ENCODE results near the gene NPFFR2. TPM values are rescaled to one million over a fixed set of nuclear protein-coding genes. Genes with fewer than 3 reads are reported as not detected.

Gene NPFFR2
- total RNA-seq, 4 donors from 2014 or later = not detected

DNA sequence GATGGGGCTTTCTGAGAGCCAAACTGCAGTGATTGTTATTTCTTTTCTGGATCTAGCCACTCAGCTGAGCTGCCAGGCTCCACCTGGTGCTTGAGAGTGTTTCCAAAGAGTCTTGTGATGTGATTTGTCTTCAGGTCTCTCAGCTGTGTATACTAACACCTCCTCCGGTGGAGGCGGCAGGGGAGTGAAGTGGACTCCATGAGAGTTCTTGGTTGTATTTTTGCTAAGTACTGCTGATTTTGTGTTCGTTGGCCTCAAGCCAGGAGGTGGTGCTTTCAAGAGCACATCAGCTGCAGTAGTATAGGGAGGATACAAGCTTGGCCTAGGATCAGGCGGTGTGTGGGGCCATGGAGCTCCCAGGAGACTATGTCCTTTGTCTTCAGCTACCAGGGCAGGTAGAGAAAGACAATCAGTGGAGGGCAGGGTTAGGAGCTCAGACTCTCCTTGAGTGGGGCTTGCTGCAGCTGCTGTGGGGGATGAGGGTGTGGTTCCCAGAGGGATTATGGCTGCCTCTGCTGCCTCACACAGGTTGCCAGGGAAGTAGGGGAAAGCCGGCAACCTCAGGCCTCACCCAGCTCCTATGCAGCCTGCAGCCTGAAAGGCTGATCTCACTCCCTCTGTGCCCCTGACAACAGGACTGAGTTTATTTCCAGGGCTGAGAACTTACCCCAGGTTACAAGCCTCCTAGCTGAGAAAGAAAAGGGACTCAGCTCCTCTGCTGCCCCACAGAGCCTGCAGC is 62.4 kb downstream of the NPFFR2 start:
- Histone ChIP-seq H3K4me1 (no peaks in the 10 kb centered on the region), H3K9me3 (no peaks in the 10 kb centered on the region), H3K4me3 (no peak overlapping the region), H3K27ac (no peak overlapping the region), H3K27me3 (no peaks in the 10 kb centered on the region), H3K36me3 (no peaks in the 10 kb centered on the region)
- 89% methylated on average over 4 of the region's 5 CpGs for WGBS
- TF ChIP-seq, protein P1, sequence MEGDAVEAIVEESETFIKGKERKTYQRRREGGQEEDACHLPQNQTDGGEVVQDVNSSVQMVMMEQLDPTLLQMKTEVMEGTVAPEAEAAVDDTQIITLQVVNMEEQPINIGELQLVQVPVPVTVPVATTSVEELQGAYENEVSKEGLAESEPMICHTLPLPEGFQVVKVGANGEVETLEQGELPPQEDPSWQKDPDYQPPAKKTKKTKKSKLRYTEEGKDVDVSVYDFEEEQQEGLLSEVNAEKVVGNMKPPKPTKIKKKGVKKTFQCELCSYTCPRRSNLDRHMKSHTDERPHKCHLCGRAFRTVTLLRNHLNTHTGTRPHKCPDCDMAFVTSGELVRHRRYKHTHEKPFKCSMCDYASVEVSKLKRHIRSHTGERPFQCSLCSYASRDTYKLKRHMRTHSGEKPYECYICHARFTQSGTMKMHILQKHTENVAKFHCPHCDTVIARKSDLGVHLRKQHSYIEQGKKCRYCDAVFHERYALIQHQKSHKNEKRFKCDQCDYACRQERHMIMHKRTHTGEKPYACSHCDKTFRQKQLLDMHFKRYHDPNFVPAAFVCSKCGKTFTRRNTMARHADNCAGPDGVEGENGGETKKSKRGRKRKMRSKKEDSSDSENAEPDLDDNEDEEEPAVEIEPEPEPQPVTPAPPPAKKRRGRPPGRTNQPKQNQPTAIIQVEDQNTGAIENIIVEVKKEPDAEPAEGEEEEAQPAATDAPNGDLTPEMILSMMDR (IDR thresholded peaks at IDR 0.05) = no peak
- TF ChIP-seq EP300 (IDR thresholded peaks at IDR 0.05) = no peak
- TF ChIP-seq POLR2AphosphoS5 (IDR thresholded peaks at IDR 0.05) = no peak
- no peak for TF ChIP-seq POLR2A (IDR thresholded peaks at IDR 0.05)
- DNase-seq (ENCODE audit: low spot score in 2 of 2) = no peak

DNA sequence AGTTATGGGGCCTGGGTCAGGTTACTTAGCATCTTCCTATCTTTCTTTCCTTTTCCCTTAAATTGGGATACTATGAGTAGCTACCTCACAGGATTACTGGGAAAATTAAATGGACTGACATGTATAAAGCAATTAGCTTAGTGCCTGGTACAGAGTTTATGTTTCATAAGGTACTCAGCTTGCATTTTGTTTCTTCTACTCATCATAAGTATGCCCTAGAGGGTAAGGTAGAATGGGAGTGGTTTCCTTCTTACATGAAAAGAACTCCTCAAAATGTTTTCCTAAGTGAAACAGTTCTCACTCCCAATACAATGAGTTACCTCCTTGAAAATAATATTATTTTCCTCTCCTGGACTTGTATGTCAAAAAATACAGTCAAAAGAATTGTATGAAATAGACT is 75.7 kb downstream of the NPFFR2 start:
- no peak for DNase-seq (ENCODE audit: low spot score in 2 of 2)
- TF ChIP-seq POLR2A (IDR thresholded peaks at IDR 0.05) (no peak), POLR2AphosphoS5 (IDR thresholded peaks at IDR 0.05) (no peak), EP300 (IDR thresholded peaks at IDR 0.05) (no peak)
- TF ChIP-seq, protein P1 (IDR thresholded peaks at IDR 0.05) = no peak

DNA sequence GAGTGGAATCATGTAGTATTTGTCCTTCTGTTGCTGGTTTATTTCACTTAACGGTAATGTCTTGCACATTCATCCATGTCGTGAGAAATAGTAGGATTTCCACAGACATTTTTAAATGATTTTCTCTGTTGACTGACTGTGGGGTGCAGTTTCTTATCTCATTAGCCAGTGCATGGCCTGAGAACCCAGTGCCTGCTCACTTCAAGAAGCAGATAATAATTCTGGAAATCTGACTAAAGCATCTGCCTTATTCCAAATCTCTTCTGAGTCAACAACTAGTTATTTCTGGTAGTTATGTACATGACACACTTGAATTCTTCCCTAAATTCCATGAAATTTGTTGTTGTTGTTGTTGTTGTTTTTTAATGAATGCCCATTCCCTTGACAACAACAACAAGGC is 77.6 kb downstream of the NPFFR2 start:
- H3K36me3 ChIP-seq = no peaks in the 10 kb centered on the region
- H3K9me3 ChIP-seq = no peaks in the 10 kb centered on the region
- TF ChIP-seq, protein P1 (IDR thresholded peaks at IDR 0.05) = no peak
- TF ChIP-seq POLR2A (IDR thresholded peaks at IDR 0.05) = no peak
- no peak for TF ChIP-seq POLR2AphosphoS5 (IDR thresholded peaks at IDR 0.05)
- TF ChIP-seq EP300 (IDR thresholded peaks at IDR 0.05) = no peak
- H3K4me1 ChIP-seq = no peaks in the 10 kb centered on the region
- DNase-seq (ENCODE audit: low spot score in 2 of 2) = no peak
- 92% methylated on average over 2 of the region's 2 CpGs for WGBS
- H3K27me3 ChIP-seq = no peaks in the 10 kb centered on the region
- no peak overlapping the region for H3K27ac ChIP-seq
- H3K4me3 ChIP-seq = no peak overlapping the region

More for the DNA sequence above, 75.7 kb downstream of the NPFFR2 start:
- Histone ChIP-seq H3K36me3 (no peaks in the 10 kb centered on the region), H3K27me3 (no peaks in the 10 kb centered on the region), H3K4me3 (no peak overlapping the region), H3K4me1 (no peaks in the 10 kb centered on the region), H3K9me3 (no peaks in the 10 kb centered on the region), H3K27ac (no peak overlapping the region)

DNA sequence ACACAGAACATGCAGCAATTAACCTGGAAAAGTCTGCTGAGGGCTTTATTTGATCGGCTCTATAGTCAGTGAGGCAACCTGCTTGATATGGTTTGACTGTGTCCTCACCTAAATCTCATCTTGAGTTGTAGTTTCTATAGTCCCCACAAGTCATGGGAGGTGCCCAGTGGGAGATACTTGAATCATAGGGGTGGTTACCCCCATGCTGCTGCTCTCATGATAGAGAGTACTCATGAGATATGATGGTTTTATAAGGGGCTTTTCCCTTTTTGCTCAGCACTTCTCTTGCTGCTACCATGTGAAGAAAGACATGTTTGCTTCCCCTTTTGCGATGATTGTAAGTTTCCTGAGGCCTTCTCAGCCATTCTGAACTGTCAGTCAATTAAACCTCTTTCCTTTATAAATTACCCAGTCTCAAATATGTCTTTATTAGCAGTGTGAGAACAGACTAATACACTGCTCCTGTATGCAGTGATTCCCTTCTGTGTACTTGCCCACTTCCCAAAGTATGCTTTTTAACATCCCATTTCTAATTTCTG is 78.2 kb downstream of the NPFFR2 start:
- TF ChIP-seq EP300 (IDR thresholded peaks at IDR 0.05) = no peak
- TF ChIP-seq POLR2A (IDR thresholded peaks at IDR 0.05) = no peak
- TF ChIP-seq, protein P1 (IDR thresholded peaks at IDR 0.05) = no peak
- no peak for TF ChIP-seq POLR2AphosphoS5 (IDR thresholded peaks at IDR 0.05)
- Histone ChIP-seq H3K4me3 (no peak overlapping the region), H3K36me3 (no peaks in the 10 kb centered on the region), H3K27me3 (no peaks in the 10 kb centered on the region), H3K9me3 (no peaks in the 10 kb centered on the region), H3K27ac (no peak overlapping the region), H3K4me1 (no peaks in the 10 kb centered on the region)
- 86% methylated on average over 2 of the region's 2 CpGs for WGBS
- no peak for DNase-seq (ENCODE audit: low spot score in 2 of 2)

DNA sequence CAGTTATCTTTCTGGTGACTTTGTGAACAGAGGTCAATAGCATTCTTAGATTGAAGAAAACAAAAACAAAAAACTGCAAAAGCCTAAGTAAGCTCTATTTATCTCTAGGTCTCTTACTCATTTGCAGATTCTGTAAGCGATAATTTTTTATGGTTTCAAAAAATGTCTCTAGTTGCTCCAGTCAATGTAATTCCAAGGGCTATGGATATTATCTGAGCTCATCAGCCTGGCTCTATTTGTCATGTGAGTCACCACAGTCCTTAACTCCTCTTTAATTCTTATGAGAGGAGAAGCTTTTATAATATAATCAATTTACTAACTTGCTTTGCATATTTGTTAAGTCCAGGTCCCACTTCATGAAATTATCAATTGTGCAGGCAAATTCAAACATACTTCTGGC is 79.1 kb downstream of the NPFFR2 start:
- H3K9me3 ChIP-seq = no peaks in the 10 kb centered on the region
- no peak for TF ChIP-seq POLR2A (IDR thresholded peaks at IDR 0.05)
- TF ChIP-seq, protein P1 (IDR thresholded peaks at IDR 0.05) = no peak
- TF ChIP-seq POLR2AphosphoS5 (IDR thresholded peaks at IDR 0.05) = no peak
- TF ChIP-seq EP300 (IDR thresholded peaks at IDR 0.05) = no peak
- no peaks in the 10 kb centered on the region for H3K36me3 ChIP-seq
- H3K27me3 ChIP-seq = no peaks in the 10 kb centered on the region
- 91% methylated on average over 1 of the region's 1 CpG for WGBS
- DNase-seq (ENCODE audit: low spot score in 2 of 2) = no peak
- no peaks in the 10 kb centered on the region for H3K4me1 ChIP-seq
- H3K27ac ChIP-seq = no peak overlapping the region
- H3K4me3 ChIP-seq = no peak overlapping the region

Data from suprapubic skin (tissue), 4 donors.